Hepatocyte (in vitro differentiated cells): ENCODE data around the gene PSMD2. TPM values are rescaled to one million over a fixed set of nuclear protein-coding genes. Genes with fewer than 3 reads are reported as not detected.

Experiments
- DNase-seq: peaks from one replicate; pipeline ENCODE4 v3.0.0-alpha.2; 2016; ENCODE audit warnings: low spot score
- H2AFZ ChIP-seq: fragments of 200-600 bp; sonication (generic); 2 replicates; pipeline ENCODE4 v1.6.0; 2016; ENCODE audit warnings: antibody characterized with exemption, mild to moderate bottlenecking
- H3K27ac ChIP-seq: fragments of 200-600 bp; sonication (generic); 2 replicates; pipeline ENCODE4 v1.5.1; 2016; ENCODE audit warnings: mild to moderate bottlenecking
- H3K27me3 ChIP-seq: fragments of 200-600 bp; sonication (generic); 2 replicates; pipeline ENCODE4 v1.6.1; 2016
- H3K36me3 ChIP-seq: fragments of 200-600 bp; sonication (generic); replicated peaks from 2 replicates; pipeline ENCODE4 v1.5.1; 2016; ENCODE audit warnings: low read depth; ENCODE audit not compliant: insufficient read depth
- H3K4me1 ChIP-seq: fragments of 200-600 bp; sonication (generic); 2 replicates; pipeline ENCODE4 v1.5.1; 2016; ENCODE audit warnings: mild to moderate bottlenecking, moderate library complexity; ENCODE audit not compliant: insufficient read depth
- H3K4me2 ChIP-seq: fragments of 200-600 bp; sonication (generic); 2 replicates; pipeline ENCODE4 v1.6.0; 2016
- H3K4me3 ChIP-seq: fragments of 200-600 bp; sonication (generic); 2 replicates; pipeline ENCODE4 v1.5.1; 2016; ENCODE audit warnings: mild to moderate bottlenecking
- H3K79me2 ChIP-seq: fragments of 200-600 bp; sonication (generic); 2 replicates; pipeline ENCODE4 v1.6.0; 2017; ENCODE audit warnings: mild to moderate bottlenecking
- H3K9me2 ChIP-seq: fragments of 200-600 bp; sonication (generic); replicated peaks from 2 replicates; pipeline ENCODE4 v1.6.0; 2017; ENCODE audit warnings: mild to moderate bottlenecking; ENCODE audit not compliant: insufficient read depth
- H3K9me3 ChIP-seq: fragments of 200-600 bp; sonication (generic); 2 replicates; pipeline ENCODE4 v1.5.1; 2016; ENCODE audit warnings: low read depth, mild to moderate bottlenecking
- H4K20me1 ChIP-seq: fragments of 200-600 bp; sonication (generic); 2 replicates; pipeline ENCODE4 v1.6.0; 2016; ENCODE audit warnings: mild to moderate bottlenecking; ENCODE audit not compliant: insufficient read depth, poor library complexity, severe bottlenecking
- CTCF ChIP-seq: fragments of 200-600 bp; sonication (generic); IDR thresholded peaks from 2 replicates; pipeline ENCODE4 v1.5.1; 2016; ENCODE audit warnings: antibody characterized with exemption, mild to moderate bottlenecking; ENCODE audit not compliant: poor library complexity
- EZH2 ChIP-seq: fragments of 200-600 bp; sonication (generic); IDR thresholded peaks from 2 replicates; pipeline ENCODE4 v1.6.1; 2016; ENCODE audit warnings: antibody characterized with exemption, mild to moderate bottlenecking, borderline replicate concordance
- EZH2phosphoT487 ChIP-seq: fragments of 200-600 bp; sonication (generic); IDR thresholded peaks from one replicate; pipeline ENCODE4 v1.6.1; 2018; ENCODE audit warnings: antibody characterized with exemption, mild to moderate bottlenecking, low read depth, moderate library complexity; ENCODE audit not compliant: unreplicated experiment, severe bottlenecking
- WGBS: methylation state at CpG from one replicate; pipeline ENCODE4 v1.1.6; 2016; ENCODE audit warnings: low lambda C conversion rate; ENCODE audit errors: missing lambda C conversion rate; 5-methylcytosine and 5-hydroxymethylcytosine counted together
- polyA plus RNA-seq: library from polyadenylated mRNA; unstranded; fragments of >200 nt; fragmentation: Nextera tagmentation; extraction: Ambion mirVana; gene quantifications from 2 replicates; pipeline ENCODE4 v1.2.1, GENCODE V29; 2016
- total RNA-seq: library from RNA; depleted of rRNA; stranded (reverse); fragments of >200 nt; gene quantifications from 2 replicates; pipeline ENCODE4 v1.2.3, GENCODE V29; 2014

The PSMD2 gene
- total and polyA plus RNA-seq, 2 experiments from 2014 or later: 232 to 241 TPM

GRCh38 chr3:184308744-184309143, 9.7 kb downstream of the PSMD2 start:
- no peaks in the 10 kb centered on the region for H4K20me1 ChIP-seq

GRCh38 chr3:184311633-184312032, 12.6 kb downstream of the PSMD2 start:
- Histone ChIP-seq H3K9me2 (no peaks in the 10 kb centered on the region), H3K4me3 (no peak overlapping the region), H3K4me1 (peaks cover 3% of the 10 kb centered on the region), H3K27me3 (no peaks in the 10 kb centered on the region), H2AFZ (no peak overlapping the region), H4K20me1 (peaks cover 14% of the 10 kb centered on the region), H3K36me3 (no peaks in the 10 kb centered on the region), H3K27ac (no peak overlapping the region), H3K4me2 (no peak overlapping the region), H3K9me3 (no peaks in the 10 kb centered on the region), H3K79me2 (peaks cover 19% of the 10 kb centered on the region)
- no peak for DNase-seq
- TF ChIP-seq EZH2phosphoT487 (no peak), EZH2 (no peak), CTCF (no peak)

More at GRCh38 chr3:184308744-184309143, 9.7 kb downstream of the PSMD2 start:
- H3K36me3 ChIP-seq: no peaks in the 10 kb centered on the region
- H3K4me2 ChIP-seq: no peak overlapping the region
- no peak overlapping the region for H2AFZ ChIP-seq
- 80% methylated on average over 7 of the region's 7 CpGs for WGBS
- no peak overlapping the region for H3K4me3 ChIP-seq
- H3K79me2 ChIP-seq: no peaks in the 10 kb centered on the region
- no peak overlapping the region for H3K27ac ChIP-seq
- H3K4me1 ChIP-seq: no peaks in the 10 kb centered on the region
- no peak for DNase-seq
- H3K27me3 ChIP-seq: no peaks in the 10 kb centered on the region
- H3K9me3 ChIP-seq: no peaks in the 10 kb centered on the region
- H3K9me2 ChIP-seq: no peaks in the 10 kb centered on the region
- TF ChIP-seq CTCF (no peak), EZH2phosphoT487 (no peak), EZH2 (no peak)

GRCh38 chr3:184314363-184314699, 15.3 kb downstream of the PSMD2 start, which contains the start of gene EIF4G1:
TSS of gene EIF4G1 (plus strand) at chr3:184314606. CDS start at chr3:184315797, 1,191 bp downstream.
- peaks cover 46% of the 10 kb centered on the region for H3K79me2 ChIP-seq
- H2AFZ ChIP-seq: peak within 1 kb of the TSS; percentile 84
- peaks cover 22% of the 10 kb centered on the region for H3K4me1 ChIP-seq
- TF ChIP-seq CTCF (no peak), EZH2phosphoT487 (no peak), EZH2 (no peak)
- H3K36me3 ChIP-seq: no peaks in the 10 kb centered on the region
- peak within 1 kb of the TSS; percentile 98 for H3K4me2 ChIP-seq
- peak within 1 kb of the TSS; percentile 98 for H3K4me3 ChIP-seq
- peaks cover 41% of the 10 kb centered on the region for H4K20me1 ChIP-seq
- H3K9me2 ChIP-seq: no peaks in the 10 kb centered on the region
- 5% methylated on average over 8 of the region's 40 CpGs for WGBS
- peak within 1 kb of the TSS; percentile 98 for H3K27ac ChIP-seq
- H3K27me3 ChIP-seq: no peaks in the 10 kb centered on the region
- H3K9me3 ChIP-seq: no peaks in the 10 kb centered on the region
- DNase-seq: peak; percentile 98
